Measurements from ENCODE around the gene FNDC7.
"Not testable (repeated sequence)": the region's sequence is repeated elsewhere in the genome, so short reads cannot be mapped to it uniquely, and the experiment has no call there.

The FNDC7 gene

GRCh38 chr1:108699375-108700332 is 13.1 kb upstream of the FNDC7 start:
- no peak for DNase-seq

DNA sequence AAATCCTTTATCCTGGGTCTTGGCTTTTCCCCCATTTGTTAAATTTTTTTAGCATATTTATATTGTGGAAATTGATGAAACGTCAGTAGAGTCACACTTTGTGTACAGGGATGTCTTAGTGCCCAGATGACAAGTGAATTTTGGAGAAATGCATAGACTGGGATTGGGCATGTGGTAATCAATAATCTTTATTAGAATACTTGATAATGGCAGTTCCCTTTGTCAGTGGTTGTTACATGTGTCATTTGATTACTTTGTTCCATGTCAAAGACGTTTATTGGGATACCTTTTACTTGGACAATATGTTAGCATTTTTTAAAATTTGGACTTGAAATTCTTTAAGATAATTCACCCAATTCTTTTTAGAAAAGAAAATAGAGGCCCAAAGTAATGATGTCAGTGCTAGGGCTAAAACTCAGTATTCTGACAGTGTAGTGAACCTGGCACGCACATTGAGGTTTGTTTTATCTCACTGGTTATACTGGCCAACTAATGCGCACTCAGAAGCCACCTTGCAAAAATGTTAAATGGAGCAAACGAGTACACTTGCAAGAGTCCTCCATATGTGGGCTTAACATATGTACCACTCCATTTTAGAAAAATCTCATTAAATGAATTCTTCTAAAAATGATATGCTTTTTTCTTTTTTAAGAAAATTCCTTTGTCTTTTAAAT is 11.4 kb upstream of the FNDC7 start:
- DNase-seq: no peak

GRCh38 chr1:108702109-108702508 is 10.6 kb upstream of the FNDC7 start:
- DNase-seq: not testable (repeated sequence)

- no peak for DNase-seq
Observed at GRCh38 chr1:108703939-108704338, 8.8 kb upstream of the FNDC7 start.

DNA sequence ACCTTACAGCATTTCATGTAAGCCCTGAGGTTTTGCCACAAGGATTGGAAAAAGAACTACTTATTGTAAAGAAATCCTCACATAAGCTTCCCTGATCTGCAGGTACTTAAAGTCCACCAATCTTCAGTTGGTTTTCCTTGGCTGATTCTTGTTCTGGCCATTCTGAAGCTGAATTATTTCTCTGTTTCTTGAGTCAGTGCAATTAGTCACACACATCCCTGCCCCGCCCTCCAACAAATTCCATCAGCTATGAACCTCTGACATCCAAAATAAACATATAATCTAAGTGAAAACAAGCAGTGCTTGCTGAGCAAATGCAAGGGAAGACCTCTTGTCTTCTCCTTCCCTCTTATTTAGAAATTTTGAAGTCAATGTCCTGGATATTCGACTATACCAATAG is 8.2 kb upstream of the FNDC7 start:
- peak; percentile 51 for DNase-seq

DNA sequence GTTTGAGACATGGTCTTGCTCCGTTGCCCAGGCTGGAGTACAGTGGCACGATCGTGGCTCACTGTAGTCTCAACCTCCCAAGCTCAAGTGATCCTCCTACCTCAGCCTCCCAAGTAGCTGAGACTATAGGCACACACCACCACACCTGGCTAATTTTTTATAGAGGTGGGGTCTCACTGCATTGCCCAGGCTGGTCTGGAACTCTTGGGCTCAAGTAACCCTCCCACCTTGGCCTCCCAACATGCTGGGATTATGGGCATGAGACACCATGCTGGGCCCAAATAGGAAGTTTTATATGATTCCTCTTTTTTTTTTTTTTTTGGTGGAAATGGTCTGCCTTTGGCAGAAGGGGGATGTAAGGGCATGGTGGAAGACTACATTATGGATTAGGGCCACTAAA is 6.1 kb upstream of the FNDC7 start:
- DNase-seq: no peak

DNA sequence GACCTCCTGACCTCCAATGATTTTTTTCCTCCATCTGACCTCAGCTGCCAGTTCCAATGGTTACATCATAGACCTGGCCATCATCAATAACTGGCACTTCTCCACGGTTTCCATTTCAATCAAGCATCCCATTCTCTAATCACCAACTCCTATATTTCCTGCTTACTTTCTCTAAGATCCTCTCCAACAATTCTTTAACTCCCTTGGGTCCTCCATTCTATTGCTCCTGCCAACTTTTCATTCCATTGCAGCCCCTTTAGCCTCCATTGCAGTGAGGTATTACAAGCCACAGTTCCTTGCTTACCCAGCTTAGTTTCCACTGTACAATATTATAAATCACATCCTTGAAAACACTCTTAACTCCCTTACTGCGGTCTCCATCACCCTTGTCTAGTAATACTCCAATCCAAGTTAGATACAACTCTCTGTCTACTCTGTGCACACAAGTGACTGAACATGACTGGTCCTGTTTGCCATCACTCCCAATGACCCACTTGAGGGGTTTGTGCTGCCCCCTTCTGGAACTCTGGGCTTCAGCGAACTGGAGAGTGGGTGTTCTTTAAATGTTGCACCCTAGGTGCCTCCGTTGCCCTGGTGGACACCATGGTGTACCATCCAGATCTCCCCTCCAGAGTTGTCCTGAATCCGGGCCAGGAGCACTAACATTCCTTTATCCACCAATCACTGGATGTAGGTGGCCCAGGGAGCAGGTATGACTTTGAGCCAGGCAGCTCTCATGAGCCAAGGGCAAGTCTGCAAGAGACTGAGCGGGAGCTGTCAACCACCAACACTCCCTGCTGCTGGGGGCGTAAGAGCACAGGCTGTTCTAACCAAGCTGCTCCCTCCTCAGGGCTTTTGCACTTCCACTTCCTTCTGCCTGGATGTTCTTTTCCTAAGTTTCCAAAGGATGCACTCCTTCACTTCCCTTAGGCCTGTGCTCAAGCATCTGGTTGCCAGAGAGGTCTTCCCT is 3.7 kb upstream of the FNDC7 start:
- DNase-seq: peak; percentile 70

- DNase-seq: no peak
Observed at GRCh38 chr1:108715932-108716331, 3.2 kb downstream of the FNDC7 start.

DNA sequence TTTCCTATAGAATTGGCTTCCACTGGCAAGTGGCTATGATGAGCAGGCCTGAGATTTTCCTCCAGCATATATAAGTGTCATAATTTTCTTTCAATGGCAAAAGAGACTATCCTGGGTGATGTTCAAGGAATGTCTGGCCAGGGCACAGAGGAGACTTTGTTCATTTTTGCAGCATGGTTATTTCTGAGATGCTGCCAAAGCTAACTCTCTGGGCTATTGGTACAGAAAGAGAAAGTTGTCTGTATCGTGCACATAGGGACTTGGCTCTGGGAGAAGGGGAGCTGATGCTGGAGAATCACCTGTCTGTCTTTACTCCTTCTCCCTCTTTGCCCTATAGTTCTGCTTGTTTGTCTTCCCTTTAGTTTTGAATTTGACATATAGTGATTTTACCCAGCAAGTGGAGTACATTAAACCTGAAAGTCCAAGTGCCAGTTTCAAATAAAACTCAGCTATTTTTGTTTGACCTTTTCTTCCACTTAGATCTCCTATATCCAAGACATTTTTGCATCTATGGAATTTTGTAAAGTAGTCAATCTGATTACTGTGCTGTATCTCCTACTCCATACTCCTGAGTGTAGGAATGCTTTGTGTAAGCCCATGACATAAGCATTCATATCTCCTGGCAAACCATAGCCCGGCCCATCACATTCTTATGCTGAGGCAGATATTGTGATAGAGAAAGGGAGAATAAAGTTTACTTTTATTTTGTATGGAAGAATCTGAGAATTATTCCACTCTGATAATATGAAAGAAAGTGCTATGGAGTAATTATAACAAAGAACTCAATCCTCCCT is 3.9 kb downstream of the FNDC7 start:
- DNase-seq: no peak

GRCh38 chr1:108717774-108718316 is 5.1 kb downstream of the FNDC7 start:
- DNase-seq: no peak

- DNase-seq: peak; percentile 18
Observed at GRCh38 chr1:108718927-108719655, 6.4 kb downstream of the FNDC7 start.

- DNase-seq: peak; percentile 90
Observed at GRCh38 chr1:108719656-108720435, 7.1 kb downstream of the FNDC7 start.

DNA sequence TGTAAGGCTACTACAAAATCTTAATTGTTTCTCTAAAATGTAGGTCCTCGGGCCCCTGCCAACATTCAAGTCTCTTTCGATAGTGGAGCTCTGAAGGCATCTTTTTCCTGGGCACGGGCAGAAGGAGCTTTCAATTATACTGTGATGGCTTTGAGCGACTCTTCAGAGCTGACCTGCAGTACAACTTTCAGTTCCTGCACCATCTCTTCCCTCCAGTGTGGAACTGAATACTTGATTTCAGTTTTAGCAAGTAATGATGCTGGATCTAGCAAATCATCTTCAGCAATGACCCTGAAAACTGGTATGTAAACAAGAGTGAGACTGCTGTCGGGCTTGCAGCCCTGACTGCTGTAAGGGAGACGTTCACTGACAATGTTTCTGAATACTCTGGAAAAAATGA is 9.6 kb downstream of the FNDC7 start:
- no peak for DNase-seq

DNA sequence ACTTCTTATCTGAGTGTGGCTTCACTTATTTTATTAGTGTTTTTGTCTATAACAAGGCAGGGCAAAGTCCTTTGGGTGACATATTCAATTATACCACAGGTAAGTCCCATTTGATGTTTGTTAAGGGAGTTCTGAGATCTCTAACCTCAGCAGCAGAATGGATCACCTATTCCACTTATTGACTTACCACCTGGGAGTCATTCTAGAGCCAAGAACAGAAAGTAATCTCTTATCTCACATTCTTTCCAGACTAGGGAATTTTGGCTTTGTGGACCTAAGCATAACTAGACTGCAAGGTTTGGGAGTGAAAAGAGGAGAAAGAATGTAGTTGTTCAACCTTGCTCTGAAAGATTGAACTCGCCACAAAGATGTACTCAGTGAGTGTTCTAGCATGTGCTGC is 13.2 kb downstream of the FNDC7 start:
- DNase-seq: no peak

- DNase-seq: no peak
Observed at GRCh38 chr1:108728327-108728923, 15.7 kb downstream of the FNDC7 start.

DNA sequence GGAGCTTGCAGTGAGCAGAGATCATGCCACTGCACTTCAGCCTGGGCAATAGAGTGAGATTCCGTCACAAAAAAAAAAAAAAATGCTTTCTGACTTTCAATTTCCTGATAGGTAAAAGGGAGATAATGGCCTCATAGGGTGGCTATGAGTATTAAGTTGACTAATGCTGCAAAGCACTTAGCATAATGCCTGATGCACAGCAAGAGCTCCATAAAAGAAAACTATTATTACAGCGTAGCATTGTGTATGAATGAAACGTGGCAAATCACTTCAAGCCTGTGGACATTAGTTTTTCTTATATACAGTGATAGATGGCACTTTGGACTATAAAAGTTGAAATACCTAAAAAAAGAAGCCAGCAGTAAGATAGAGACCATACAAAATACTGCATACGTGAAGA is 16.8 kb downstream of the FNDC7 start:
- no peak for DNase-seq

DNA sequence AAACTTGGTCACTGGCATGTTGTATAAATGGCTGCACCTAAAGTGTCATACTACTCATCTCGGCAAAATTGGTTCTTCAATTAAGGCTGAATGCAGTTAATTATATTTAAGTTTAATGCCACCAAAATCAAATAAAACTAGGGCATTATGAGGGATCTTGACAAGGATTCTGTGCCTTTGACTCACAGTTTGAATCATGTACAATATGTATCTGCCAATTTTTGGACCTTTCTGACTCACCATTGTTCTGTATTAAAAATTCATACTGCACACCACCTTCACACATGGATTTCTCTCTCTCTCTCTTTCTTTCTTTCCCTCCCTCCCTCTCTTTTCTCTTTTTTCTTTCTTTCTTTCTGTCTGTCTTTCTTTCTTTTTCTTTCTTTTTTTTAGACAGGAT is 19.7 kb downstream of the FNDC7 start:
- DNase-seq: peak; percentile 36

DNA sequence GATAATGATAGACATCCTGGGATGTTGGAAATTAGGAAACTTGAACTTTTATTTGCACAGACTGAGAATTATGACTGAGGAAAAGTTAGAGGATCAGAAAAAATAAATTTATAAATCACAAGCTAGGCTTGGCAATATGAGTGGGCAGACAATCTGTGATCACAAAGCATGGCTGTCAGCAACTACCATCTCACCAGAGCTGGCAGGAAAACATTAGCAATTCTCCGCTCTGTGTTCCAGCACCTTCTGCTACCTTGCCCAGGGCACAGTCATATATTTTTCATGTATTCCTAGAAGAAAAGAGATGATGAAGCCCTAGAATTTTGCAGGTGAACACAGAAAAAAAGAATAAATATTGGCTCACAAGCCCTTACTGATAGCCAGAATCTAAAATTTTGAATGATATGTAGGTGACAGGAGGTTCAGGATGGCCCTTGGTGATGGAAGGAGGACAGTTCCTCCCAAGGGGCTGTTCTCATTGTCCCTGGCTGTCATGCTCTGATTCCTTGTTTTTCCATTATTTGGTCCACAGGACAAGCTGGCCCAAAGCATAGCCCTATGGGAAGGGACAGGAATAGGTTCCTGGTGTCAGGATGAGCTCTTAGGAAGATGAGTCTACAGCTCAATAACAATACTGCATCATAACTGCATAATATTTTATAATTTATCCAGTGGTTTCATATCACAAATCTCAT is 21.6 kb downstream of the FNDC7 start:
- DNase-seq: no peak

GRCh38 chr1:108742253-108742652 is 29.5 kb downstream of the FNDC7 start:
- no peak for DNase-seq

Data from fibroblast of upper back skin (primary cell).